Body of pancreas (tissue), 4 donors: ENCODE measurements around the gene KLF6. TPM values are rescaled to one million over a fixed set of nuclear protein-coding genes. Genes with fewer than 3 reads are reported as not detected.

ENCODE experiments used
- ATAC-seq: fragments of 150-250 bp; one replicate; pipeline ENCODE4 v1.9.1; 2016
- DNase-seq, 4 donors: peaks; one replicate each; pipeline ENCODE4 v3.0.0-alpha.2; 2019
- H3K27ac ChIP-seq, 4 donors: fragments of 200-600 bp; sonication (generic); 1 replicate in 3 of 4; 2 replicates in 1 of 4; pipeline versions ENCODE4 v1.5.1 to v1.6.1; 2016 to 2019; ENCODE audit warnings: mild to moderate bottlenecking in 1 of 4, mixed read lengths in 1 of 4, moderate library complexity in 1 of 4
- H3K27me3 ChIP-seq, 2 donors: fragments of 200-600 bp; sonication (generic); one replicate each; pipeline ENCODE4 v1.6.0; 2016; ENCODE audit warnings: mild to moderate bottlenecking in 1 of 2
- H3K36me3 ChIP-seq, 2 donors: fragments of 200-600 bp; sonication (generic); replicated peaks in 1 of 2; 2 replicates each; pipeline ENCODE4 v1.5.1; 2016; ENCODE audit warnings: low read depth in 2 of 2; ENCODE audit not compliant: insufficient read depth in 1 of 2
- H3K4me1 ChIP-seq: fragments of 200-600 bp; sonication (generic); one replicate; pipeline ENCODE4 v1.6.0; 2016
- H3K4me3 ChIP-seq, 2 donors: fragments of 200-600 bp; sonication (generic); 1 replicate in 1 of 2; 2 replicates in 1 of 2; pipeline ENCODE4 v1.5.1; 2016 to 2019
- H3K9me3 ChIP-seq, 3 donors: fragments of 200-600 bp; sonication (generic); 1 replicate in 2 of 3; 2 replicates in 1 of 3; pipeline ENCODE4 v1.5.1; 2016
- POLR2A ChIP-seq, 3 donors: fragments of 450-650 bp; IDR thresholded peaks; one replicate each; pipeline ENCODE4 v1.6.1; 2016; ENCODE audit warnings: antibody characterized with exemption in 3 of 3, mild to moderate bottlenecking in 2 of 3
- WGBS, 2 donors: methylation state at CpG; one replicate each; pipeline ENCODE4 v1.1.5; 2017; 5-methylcytosine and 5-hydroxymethylcytosine counted together
- intact Hi-C: fragments of 100-400 bp; cut with DNase I; formaldehyde crosslinking; loops from one replicate; pipeline ENCODE4 v1.15.1; 2023
- total RNA-seq, 2 donors: library from RNA; depleted of rRNA; stranded (reverse); fragments of >200 nt; gene quantifications; one replicate each; pipeline ENCODE4 v1.1.0, GENCODE V29; 2016
- TF ChIP-seq, protein P1 (sequence below), 7 experiments: fragments of 450-650 bp in 4 of 7; fragments of 200-600 bp in 3 of 7; sonication (generic) in 3 of 7; IDR thresholded peaks; one replicate each; pipeline ENCODE4 v1.5.1; 2016 to 2019; ENCODE audit warnings: antibody characterized with exemption in 7 of 7

KLF6 gene
- total RNA-seq, 2 donors from 2014 or later, result 92.1 to 294 TPM

DNA sequence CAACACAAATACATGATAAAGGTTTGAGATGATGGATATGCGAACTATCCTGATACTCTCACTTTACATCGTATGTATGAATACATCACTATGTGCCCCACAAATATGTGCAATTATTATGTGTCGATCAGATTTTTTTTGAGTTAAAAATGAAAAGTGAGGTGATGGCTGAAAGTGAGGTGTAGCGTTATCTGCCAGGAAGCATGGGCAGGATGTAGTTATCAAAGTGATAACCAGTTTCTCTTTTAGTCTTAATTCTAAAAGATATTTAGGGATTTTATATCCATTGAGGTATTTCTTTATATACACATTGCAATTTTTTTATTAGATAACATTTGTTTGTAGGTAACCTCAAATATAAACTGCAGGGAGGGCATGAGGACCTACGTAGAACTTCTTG is 15.6 kb upstream of the KLF6 start:
- TF ChIP-seq, protein P1, sequence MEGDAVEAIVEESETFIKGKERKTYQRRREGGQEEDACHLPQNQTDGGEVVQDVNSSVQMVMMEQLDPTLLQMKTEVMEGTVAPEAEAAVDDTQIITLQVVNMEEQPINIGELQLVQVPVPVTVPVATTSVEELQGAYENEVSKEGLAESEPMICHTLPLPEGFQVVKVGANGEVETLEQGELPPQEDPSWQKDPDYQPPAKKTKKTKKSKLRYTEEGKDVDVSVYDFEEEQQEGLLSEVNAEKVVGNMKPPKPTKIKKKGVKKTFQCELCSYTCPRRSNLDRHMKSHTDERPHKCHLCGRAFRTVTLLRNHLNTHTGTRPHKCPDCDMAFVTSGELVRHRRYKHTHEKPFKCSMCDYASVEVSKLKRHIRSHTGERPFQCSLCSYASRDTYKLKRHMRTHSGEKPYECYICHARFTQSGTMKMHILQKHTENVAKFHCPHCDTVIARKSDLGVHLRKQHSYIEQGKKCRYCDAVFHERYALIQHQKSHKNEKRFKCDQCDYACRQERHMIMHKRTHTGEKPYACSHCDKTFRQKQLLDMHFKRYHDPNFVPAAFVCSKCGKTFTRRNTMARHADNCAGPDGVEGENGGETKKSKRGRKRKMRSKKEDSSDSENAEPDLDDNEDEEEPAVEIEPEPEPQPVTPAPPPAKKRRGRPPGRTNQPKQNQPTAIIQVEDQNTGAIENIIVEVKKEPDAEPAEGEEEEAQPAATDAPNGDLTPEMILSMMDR (IDR thresholded peaks at IDR 0.05), result no peak
- TF ChIP-seq POLR2A (IDR thresholded peaks at IDR 0.05), result no peak
- Histone ChIP-seq H3K4me1 (peaks cover 25% of the 10 kb centered on the region), H3K4me3 (no peak overlapping the region), H3K9me3 (no peaks in the 10 kb centered on the region), H3K36me3 (no peaks in the 10 kb centered on the region), H3K27me3 (no peaks in the 10 kb centered on the region), H3K27ac (no peak overlapping the region)
- intact Hi-C loops, result no loop called here
- DNase-seq, result no peak
- 93% methylated on average over 5 of the region's 5 CpGs for WGBS, 2 donors
- no peak for ATAC-seq

DNA sequence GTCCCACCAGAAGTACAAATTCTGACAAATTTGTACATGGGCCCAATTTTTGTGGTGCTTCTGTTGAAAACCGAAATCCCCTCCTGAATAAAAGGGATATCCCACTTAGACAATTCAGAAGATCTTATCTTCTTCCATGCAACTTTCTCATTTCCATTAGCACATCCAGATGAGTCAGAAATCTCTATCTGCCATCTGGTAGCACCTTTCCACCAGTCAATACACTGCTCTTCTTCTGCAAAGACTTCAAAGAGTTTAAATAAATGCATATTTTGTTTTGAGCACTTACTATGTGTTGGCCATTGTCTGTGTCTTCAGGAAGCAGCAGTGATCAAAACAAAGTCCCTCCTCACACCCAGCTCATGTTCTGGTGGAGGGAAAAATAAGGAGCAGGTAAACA is 12.7 kb upstream of the KLF6 start:
- H3K36me3 ChIP-seq, result no peaks in the 10 kb centered on the region
- no peaks in the 10 kb centered on the region for H3K27me3 ChIP-seq
- TF ChIP-seq POLR2A (IDR thresholded peaks at IDR 0.05), result no peak
- TF ChIP-seq, protein P1 (IDR thresholded peaks at IDR 0.05), result no peak
- DNase-seq (no peak), ATAC-seq (no peak)
- no peaks in the 10 kb centered on the region for H3K9me3 ChIP-seq
- H3K4me3 ChIP-seq, result no peak overlapping the region
- intact Hi-C loops, result no loop called here
- H3K27ac ChIP-seq, result no peak overlapping the region
- 0 to 44% methylated on average over 1 of the region's 1 CpG for WGBS, 2 donors
- H3K4me1 ChIP-seq, result peaks cover 3% of the 10 kb centered on the region

DNA sequence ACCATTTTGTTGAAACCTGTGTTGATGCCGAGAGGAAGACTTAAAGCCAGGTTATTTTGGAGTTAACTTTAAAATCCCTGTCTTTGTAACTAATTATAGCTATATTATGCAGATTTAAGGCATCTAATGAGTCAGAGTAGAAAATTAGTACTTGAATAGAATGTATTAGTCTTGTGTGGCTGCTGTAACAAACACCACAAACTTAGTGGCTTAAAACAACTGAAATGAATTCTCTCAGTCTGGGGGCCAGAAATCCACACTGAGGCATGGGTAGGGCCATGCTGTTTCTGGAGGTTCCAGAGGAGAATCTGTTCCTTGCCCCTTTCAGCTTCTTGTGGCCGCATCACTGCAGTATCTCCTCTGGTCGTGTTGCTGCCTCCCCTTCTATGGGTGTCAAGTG is 8.5 kb upstream of the KLF6 start:
- no peak for TF ChIP-seq POLR2A (IDR thresholded peaks at IDR 0.05)
- TF ChIP-seq, protein P1 (IDR thresholded peaks at IDR 0.05), result no peak
- Histone ChIP-seq H3K36me3 (no peaks in the 10 kb centered on the region), H3K9me3 (no peaks in the 10 kb centered on the region), H3K27me3 (no peaks in the 10 kb centered on the region), H3K4me3 (no peak overlapping the region), H3K4me1 (no peaks in the 10 kb centered on the region), H3K27ac (no peak overlapping the region)
- DNase-seq (no peak), ATAC-seq (no peak)
- intact Hi-C loops, result no loop called here
- WGBS, 2 donors, result 81 to 91% methylated on average over 3 of the region's 3 CpGs

DNA sequence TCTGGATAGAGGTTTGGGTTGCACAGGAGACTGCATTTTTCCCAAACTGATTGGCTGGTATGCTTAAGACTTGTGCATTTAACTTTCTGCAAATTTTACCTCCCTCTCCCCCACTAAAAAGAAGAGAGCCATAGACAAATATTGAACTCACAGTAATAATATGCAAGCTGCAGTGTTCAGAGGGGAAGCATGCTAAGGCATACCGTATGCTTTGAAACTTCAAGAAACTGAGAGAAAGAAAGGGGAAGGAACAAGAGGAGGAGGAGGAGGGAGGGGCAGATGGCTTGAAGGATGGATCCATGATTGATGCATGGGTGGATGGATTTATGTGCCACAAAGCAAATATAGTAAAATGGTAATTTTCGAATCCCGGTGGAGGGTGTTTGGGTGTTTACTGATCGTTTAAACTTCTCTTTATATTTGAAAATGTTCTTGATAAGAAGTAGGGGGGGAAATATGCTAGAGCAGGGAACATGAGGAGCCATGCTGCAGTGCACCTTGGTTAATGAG is 7.8 kb upstream of the KLF6 start:
- no peak overlapping the region for H3K27ac ChIP-seq
- no peak for ATAC-seq
- WGBS, 2 donors, result 55 to 56% methylated on average over 4 of the region's 4 CpGs

More for the DNA sequence above, 7.8 kb upstream of the KLF6 start:
- DNase-seq, result no peak
- no peaks in the 10 kb centered on the region for H3K36me3 ChIP-seq
- TF ChIP-seq, protein P1 (IDR thresholded peaks at IDR 0.05), result no peak
- TF ChIP-seq POLR2A (IDR thresholded peaks at IDR 0.05), result no peak
- intact Hi-C loops, result no loop called here
- no peaks in the 10 kb centered on the region for H3K9me3 ChIP-seq
- H3K27me3 ChIP-seq, result no peaks in the 10 kb centered on the region
- H3K4me1 ChIP-seq, result no peaks in the 10 kb centered on the region
- no peak overlapping the region for H3K4me3 ChIP-seq
